ENCODE results near the gene WNT3A. TPM values are rescaled to one million over a fixed set of nuclear protein-coding genes. Genes with fewer than 3 reads are reported as not detected.

WNT3A gene
- total and polyA plus RNA-seq, 9 of the 15 experiments (the other 6 are each of a cell fraction or from before 2014, with no cell fraction given), result not detected

- TF ChIP-seq ZNF766 (CRISPR knock-in tag; conservative IDR thresholded peaks at IDR 0.05), result no peak
- no peak for TF ChIP-seq ZBTB17 (CRISPR knock-in tag; IDR thresholded peaks at IDR 0.05)
- no peak for TF ChIP-seq CXXC5 (CRISPR knock-in tag; IDR thresholded peaks at IDR 0.05)
These were observed 74.3 kb downstream of the WNT3A start (continued) for GRCh38 chr1:228081144-228081543.

DNA sequence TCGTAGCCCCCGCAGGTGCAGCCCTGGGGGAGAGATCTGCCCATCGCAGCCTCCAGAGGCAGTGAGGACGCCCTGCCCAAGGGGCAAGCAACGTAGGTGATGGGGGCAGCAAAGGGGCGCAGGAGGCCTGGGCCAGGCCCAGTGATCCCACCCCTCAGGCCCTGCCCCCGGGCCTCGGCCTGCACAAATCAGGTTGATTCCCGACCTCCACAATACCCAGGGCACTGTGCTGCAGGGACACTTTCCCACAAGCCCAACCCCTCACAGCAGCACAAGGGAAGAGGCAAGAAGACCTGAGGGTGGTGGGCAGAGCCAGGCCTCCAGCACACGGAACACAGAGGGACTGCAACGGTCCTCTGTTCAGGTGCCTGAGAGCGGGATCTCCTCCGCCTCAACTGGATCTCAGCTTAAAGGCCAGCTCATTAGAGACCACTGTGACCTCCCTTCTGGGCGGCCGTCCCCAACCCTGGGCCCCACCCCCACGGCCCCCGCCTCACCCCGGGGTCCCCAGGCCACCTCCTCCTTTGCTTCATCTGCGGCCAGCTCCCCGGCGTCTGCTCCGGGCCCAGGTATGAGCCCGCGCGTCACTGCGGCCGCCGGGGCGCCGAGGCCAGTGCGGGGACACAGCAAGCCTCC, 74.9 kb downstream of the WNT3A start:
- peaks cover 33% of the 10 kb centered on the region for H3K36me3 ChIP-seq (ENCODE audit: control insufficient read depth, insufficient read depth, low read length)
- CTCF ChIA-PET (ENCODE audit: low intra/inter-chr PET ratio), result interaction anchor here (0.5 kb wide), 1 partner anchor 1800 kb away, joined by 3 read pairs; no protein-coding TSS in a partner anchor
- POLR2A ChIA-PET, result interaction anchor here (0.5 to 4.3 kb wide), 14 partner anchors 11 to 1588 kb away, joined by 3 to 36 read pairs (median 4); partner anchors contain the start of gene JMJD4
- H3K4me3 ChIP-seq, result peak overlapping the region; percentile 96
- peaks cover 30 to 58% of the 10 kb centered on the region in 2 experiments; a peak in 4 of 5 replicates for H3K4me1 ChIP-seq (replicated peaks in 1 of 2; ENCODE audit: control insufficient read depth in 2 of 2, insufficient read depth in 2 of 2, low read length in 2 of 2)
- FAIRE-seq, result no peak
- peak; percentile 58 to 87 (median 73) for DNase-seq (ENCODE audit: extremely low read depth in 1 of 4, low spot score in 3 of 4)
- in situ Hi-C loops (cut with MboI), result no loop called here
- peak overlapping the region; percentile 98 for H3K27ac ChIP-seq (ENCODE audit: extremely low read depth, low read depth, low read length)
- intact Hi-C loops (cut with micrococcal nuclease), result no loop called here
- no peaks in the 10 kb centered on the region for H3K9me3 ChIP-seq (replicated peaks; ENCODE audit: control insufficient read depth, insufficient read depth, low read depth, low read length)
- peak overlapping the region; percentile 96 for H3K4me2 ChIP-seq (ENCODE audit: insufficient read depth, low read length)
- peak overlapping the region; percentile 99 to 100 for H3K9ac ChIP-seq (ENCODE audit: insufficient read depth in 1 of 2, low read depth in 2 of 2, low read length in 2 of 2)
- TSS peak; percentile 47 for BruUV-seq (replicated peaks)
- peak; percentile 44 for ATAC-seq
- no peaks in the 10 kb centered on the region for H3K27me3 ChIP-seq (ENCODE audit: control insufficient read depth in 2 of 2, insufficient read depth in 2 of 2, low read length in 2 of 2)
- peaks cover 51% of the 10 kb centered on the region for H4K20me1 ChIP-seq (replicated peaks; ENCODE audit: control insufficient read depth, insufficient read depth, low read length)
- peaks cover 27% of the 10 kb centered on the region for H3K9me1 ChIP-seq (ENCODE audit: control insufficient read depth, insufficient read depth, low read length)
- WGBS (ENCODE audit: insufficient coverage, low coverage, missing lambda C conversion rate), result 4% methylated on average over 29 of the region's 31 CpGs
- H2AFZ ChIP-seq (ENCODE audit: low read depth, low read length), result peak overlapping the region; percentile 89
- peaks cover 61% of the 10 kb centered on the region for H3K79me2 ChIP-seq (ENCODE audit: control insufficient read depth, insufficient read depth, low read length)
- no peak for TF ChIP-seq SRSF1 (IDR thresholded peaks at IDR 0.05; ENCODE audit: low read depth, low read length)
- TF ChIP-seq RBM14 (IDR thresholded peaks at IDR 0.05; ENCODE audit: borderline replicate concordance, insufficient read depth, low read depth, low read length), result no peak
- peak; percentile 49 for TF ChIP-seq ZFP36 (IDR thresholded peaks at IDR 0.05; ENCODE audit: low read depth, low read length, partially characterized antibody)
- TF ChIP-seq POLR2A (conservative IDR thresholded peaks at IDR 0.05), result no peak
- peak; percentile 59 for TF ChIP-seq CHD1 (IDR thresholded peaks at IDR 0.05; ENCODE audit: low read length)
- TF ChIP-seq, protein P1, sequence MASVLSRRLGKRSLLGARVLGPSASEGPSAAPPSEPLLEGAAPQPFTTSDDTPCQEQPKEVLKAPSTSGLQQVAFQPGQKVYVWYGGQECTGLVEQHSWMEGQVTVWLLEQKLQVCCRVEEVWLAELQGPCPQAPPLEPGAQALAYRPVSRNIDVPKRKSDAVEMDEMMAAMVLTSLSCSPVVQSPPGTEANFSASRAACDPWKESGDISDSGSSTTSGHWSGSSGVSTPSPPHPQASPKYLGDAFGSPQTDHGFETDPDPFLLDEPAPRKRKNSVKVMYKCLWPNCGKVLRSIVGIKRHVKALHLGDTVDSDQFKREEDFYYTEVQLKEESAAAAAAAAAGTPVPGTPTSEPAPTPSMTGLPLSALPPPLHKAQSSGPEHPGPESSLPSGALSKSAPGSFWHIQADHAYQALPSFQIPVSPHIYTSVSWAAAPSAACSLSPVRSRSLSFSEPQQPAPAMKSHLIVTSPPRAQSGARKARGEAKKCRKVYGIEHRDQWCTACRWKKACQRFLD (CRISPR knock-in tag; IDR thresholded peaks at IDR 0.05), result 0 out of 2 replicates have a peak, but pooled peaks have one; percentile 25
- TF ChIP-seq, protein P2, sequence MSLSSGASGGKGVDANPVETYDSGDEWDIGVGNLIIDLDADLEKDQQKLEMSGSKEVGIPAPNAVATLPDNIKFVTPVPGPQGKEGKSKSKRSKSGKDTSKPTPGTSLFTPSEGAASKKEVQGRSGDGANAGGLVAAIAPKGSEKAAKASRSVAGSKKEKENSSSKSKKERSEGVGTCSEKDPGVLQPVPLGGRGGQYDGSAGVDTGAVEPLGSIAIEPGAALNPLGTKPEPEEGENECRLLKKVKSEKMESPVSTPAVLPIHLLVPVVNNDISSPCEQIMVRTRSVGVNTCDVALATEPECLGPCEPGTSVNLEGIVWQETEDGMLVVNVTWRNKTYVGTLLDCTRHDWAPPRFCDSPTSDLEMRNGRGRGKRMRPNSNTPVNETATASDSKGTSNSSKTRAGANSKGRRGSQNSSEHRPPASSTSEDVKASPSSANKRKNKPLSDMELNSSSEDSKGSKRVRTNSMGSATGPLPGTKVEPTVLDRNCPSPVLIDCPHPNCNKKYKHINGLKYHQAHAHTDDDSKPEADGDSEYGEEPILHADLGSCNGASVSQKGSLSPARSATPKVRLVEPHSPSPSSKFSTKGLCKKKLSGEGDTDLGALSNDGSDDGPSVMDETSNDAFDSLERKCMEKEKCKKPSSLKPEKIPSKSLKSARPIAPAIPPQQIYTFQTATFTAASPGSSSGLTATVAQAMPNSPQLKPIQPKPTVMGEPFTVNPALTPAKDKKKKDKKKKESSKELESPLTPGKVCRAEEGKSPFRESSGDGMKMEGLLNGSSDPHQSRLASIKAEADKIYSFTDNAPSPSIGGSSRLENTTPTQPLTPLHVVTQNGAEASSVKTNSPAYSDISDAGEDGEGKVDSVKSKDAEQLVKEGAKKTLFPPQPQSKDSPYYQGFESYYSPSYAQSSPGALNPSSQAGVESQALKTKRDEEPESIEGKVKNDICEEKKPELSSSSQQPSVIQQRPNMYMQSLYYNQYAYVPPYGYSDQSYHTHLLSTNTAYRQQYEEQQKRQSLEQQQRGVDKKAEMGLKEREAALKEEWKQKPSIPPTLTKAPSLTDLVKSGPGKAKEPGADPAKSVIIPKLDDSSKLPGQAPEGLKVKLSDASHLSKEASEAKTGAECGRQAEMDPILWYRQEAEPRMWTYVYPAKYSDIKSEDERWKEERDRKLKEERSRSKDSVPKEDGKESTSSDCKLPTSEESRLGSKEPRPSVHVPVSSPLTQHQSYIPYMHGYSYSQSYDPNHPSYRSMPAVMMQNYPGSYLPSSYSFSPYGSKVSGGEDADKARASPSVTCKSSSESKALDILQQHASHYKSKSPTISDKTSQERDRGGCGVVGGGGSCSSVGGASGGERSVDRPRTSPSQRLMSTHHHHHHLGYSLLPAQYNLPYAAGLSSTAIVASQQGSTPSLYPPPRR (CRISPR knock-in tag; IDR thresholded peaks at IDR 0.05; ENCODE audit: borderline replicate concordance), result 0 out of 2 replicates have a peak, but pooled peaks have one; percentile 46
- 0 out of 2 replicates have a peak, but pooled peaks have one; percentile 8 for TF ChIP-seq SMARCE1 (IDR thresholded peaks at IDR 0.05)
- 0 out of 2 replicates have a peak, but pooled peaks have one; percentile 65 for TF ChIP-seq E2F4 (CRISPR knock-in tag; IDR thresholded peaks at IDR 0.05; ENCODE audit: low read depth)
